Dermis lymphatic vessel endothelial cell (primary cell): ENCODE results near the gene APOBEC3G. TPM values are rescaled to one million over a fixed set of nuclear protein-coding genes. Genes with fewer than 3 reads are reported as not detected.

Experiments used
- total RNA-seq: library from RNA; depleted of rRNA; stranded (reverse); fragments of >200 nt; gene quantifications from 2 replicates; pipeline ENCODE4 v1.2.1, GENCODE V29; 2014

Gene APOBEC3G
- 4.3 and 6.7 TPM in 2 replicates for total RNA-seq

DNA sequence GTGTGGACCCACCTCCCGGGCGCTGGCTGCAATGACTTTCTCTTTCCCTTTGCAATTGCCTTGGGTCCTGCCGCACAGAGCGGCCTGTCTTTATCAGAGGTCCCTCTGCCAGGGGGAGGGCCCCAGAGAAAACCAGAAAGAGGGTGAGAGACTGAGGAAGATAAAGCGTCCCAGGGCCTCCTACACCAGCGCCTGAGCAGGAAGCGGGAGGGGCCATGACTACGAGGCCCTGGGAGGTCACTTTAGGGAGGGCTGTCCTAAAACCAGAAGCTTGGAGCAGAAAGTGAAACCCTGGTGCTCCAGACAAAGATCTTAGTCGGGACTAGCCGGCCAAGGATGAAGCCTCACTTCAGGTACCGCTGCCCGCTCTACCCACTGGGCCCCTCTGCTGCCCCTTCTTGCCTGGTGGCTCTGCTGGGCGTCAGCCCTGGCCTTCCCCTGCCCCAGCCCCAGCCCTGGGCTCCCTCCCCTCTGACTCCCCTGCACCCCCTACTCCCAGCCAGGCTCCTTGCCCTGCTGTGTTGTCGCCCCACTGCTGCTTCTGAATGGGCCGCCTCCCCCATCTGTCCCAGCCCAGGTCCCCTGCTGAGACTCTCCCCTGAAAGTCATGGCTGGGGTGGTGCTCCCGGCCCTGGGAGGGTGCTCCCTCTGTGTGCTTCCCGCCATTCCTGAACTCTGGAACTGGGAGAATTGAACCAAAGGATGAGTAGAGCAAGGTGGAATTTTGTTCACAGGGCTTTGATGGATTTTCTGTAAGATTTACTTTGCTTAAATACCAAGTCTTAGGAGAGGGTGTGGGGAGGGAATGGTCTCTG, at the start of gene APOBEC3G:
APOBEC3G (plus strand) TSS at position 250 of the 815 bp plus-strand sequence; CDS start at position 337, 87 bp downstream.

GRCh38 chr22:39040538-39041296, 36.4 kb upstream of the APOBEC3G start, which contains the start of gene APOBEC3F:
Gene APOBEC3F (plus strand): TSS chr22:39040864. CDS start chr22:39040961, 97 bp downstream.

GRCh38 chr22:39097098-39098020, 20.3 kb downstream of the APOBEC3G start, which contains the start of gene APOBEC3H:
Gene APOBEC3H (plus strand): TSS chr22:39097244. CDS start chr22:39100279, 3,035 bp downstream.

Other genes with a start within 250 kb of the APOBEC3G start
- gene NPTXR, start 233.2 kb upstream of the APOBEC3G start, total RNA-seq: 0.09 and 0.11 TPM in 2 replicates
- gene CBX6, start 205.1 kb upstream of the APOBEC3G start, total RNA-seq: 12.0 and 15.4 TPM in 2 replicates
- not detected in 2 replicates for gene APOBEC3A, start 119.7 kb upstream of the APOBEC3G start, total RNA-seq
- 0.22 and 0.26 TPM in 2 replicates for gene APOBEC3B, start 94.9 kb upstream of the APOBEC3G start, total RNA-seq
- 0.22 and 0.26 TPM in 2 replicates for gene APOBEC3C, start 63.0 kb upstream of the APOBEC3G start, total RNA-seq
- gene APOBEC3D, start 56.1 kb upstream of the APOBEC3G start, total RNA-seq: 0.17 and 0.33 TPM in 2 replicates
- 3.6 and 4.5 TPM in 2 replicates for gene APOBEC3F, start 36.4 kb upstream of the APOBEC3G start, total RNA-seq
- gene APOBEC3H, start 20.0 kb downstream of the APOBEC3G start, total RNA-seq: not detected in 2 replicates
- 4.0 and 5.3 TPM in 2 replicates for gene CBX7, start 75.4 kb downstream of the APOBEC3G start, total RNA-seq
- 18.0 and 25.9 TPM in 2 replicates for gene PDGFB, start 167.7 kb downstream of the APOBEC3G start, total RNA-seq
- gene RPL3, start 242.3 kb downstream of the APOBEC3G start, total RNA-seq: 3,720 and 3,923 TPM in 2 replicates